Measurements from ENCODE around the gene IKZF4. TPM values are rescaled to one million over a fixed set of nuclear protein-coding genes. Genes with fewer than 3 reads are reported as not detected.

IKZF4 gene
- total and polyA plus RNA-seq, 2 experiments from 2014 or later: 4.6 to 9.0 TPM

DNA sequence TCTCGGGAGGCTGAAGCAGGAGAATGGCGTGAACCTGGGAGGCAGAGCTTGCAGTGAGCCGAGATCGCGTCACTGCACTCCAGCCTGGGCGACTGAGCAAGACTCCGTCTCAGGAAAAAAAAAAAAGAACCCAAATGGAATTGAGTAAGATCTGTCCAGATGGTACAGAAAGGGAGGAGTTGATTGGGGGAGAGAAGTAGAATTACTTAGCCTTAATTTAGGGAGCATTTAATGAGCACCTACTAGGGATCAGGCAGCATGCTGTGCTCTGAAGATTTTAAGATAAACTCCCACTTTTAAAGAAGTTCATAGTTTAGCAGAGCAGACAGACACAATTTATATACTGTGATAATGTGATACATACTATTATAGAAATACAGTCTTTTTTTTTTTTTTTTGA is 42.5 kb upstream of the IKZF4 start:
- Histone ChIP-seq H3K79me2 (replicated peaks; ENCODE audit: insufficient read depth) (peaks cover 59% of the 10 kb centered on the region), H3K4me2 (no peak overlapping the region), H3K27me3 (ENCODE audit: insufficient read depth) (no peaks in the 10 kb centered on the region), H2AFZ (no peak overlapping the region), H3K9me2 (ENCODE audit: insufficient read depth) (no peaks in the 10 kb centered on the region), H3K27ac (ENCODE audit: low read depth) (no peak overlapping the region), H4K20me1 (replicated peaks; ENCODE audit: insufficient read depth) (peaks cover 15% of the 10 kb centered on the region), H3K4me1 (ENCODE audit: insufficient read depth) (no peaks in the 10 kb centered on the region), H3K36me3 (ENCODE audit: insufficient read depth) (0 out of 2 replicates have a peak, but pooled peaks cover 6% of the 10 kb centered on the region), H3F3A (replicated peaks; ENCODE audit: low read depth) (peaks cover 7% of the 10 kb centered on the region; the same call in 1 of the 2 replicates), H3K4me3 (no peak overlapping the region)
- DNase-seq (ENCODE audit: low spot score) (no peak), ATAC-seq (no peak)
- Mint-ChIP-seq H3K4me1 (peaks cover 5% of the 10 kb centered on the region; the same call in 2 of the 3 replicates), H3K4me3 (no peak overlapping the region; the same call in 2 of the 3 replicates), H3K9me3 (no peaks in the 10 kb centered on the region), H3K27ac (no peak overlapping the region), H3K36me3 (ENCODE audit: low read depth) (peaks cover 24% of the 10 kb centered on the region), H3K27me3 (ENCODE audit: insufficient read depth, low read depth, poor library complexity) (no peaks in the 10 kb centered on the region)
- TF ChIP-seq POLR2AphosphoS5 (IDR thresholded peaks at IDR 0.05; ENCODE audit: low read depth) (no peak), JUNB (IDR thresholded peaks at IDR 0.05; ENCODE audit: unreplicated experiment) (no peak), EZH2phosphoT487 (IDR thresholded peaks at IDR 0.05; ENCODE audit: unreplicated experiment) (no peak), CREB1 (CRISPR knock-in tag; IDR thresholded peaks at IDR 0.05; ENCODE audit: low read depth) (no peak), ZNF114 (CRISPR knock-in tag; IDR thresholded peaks at IDR 0.05) (no peak), EZH2 (IDR thresholded peaks at IDR 0.05; ENCODE audit: low read depth, unreplicated experiment) (no peak)
- TF ChIP-seq, protein P1, sequence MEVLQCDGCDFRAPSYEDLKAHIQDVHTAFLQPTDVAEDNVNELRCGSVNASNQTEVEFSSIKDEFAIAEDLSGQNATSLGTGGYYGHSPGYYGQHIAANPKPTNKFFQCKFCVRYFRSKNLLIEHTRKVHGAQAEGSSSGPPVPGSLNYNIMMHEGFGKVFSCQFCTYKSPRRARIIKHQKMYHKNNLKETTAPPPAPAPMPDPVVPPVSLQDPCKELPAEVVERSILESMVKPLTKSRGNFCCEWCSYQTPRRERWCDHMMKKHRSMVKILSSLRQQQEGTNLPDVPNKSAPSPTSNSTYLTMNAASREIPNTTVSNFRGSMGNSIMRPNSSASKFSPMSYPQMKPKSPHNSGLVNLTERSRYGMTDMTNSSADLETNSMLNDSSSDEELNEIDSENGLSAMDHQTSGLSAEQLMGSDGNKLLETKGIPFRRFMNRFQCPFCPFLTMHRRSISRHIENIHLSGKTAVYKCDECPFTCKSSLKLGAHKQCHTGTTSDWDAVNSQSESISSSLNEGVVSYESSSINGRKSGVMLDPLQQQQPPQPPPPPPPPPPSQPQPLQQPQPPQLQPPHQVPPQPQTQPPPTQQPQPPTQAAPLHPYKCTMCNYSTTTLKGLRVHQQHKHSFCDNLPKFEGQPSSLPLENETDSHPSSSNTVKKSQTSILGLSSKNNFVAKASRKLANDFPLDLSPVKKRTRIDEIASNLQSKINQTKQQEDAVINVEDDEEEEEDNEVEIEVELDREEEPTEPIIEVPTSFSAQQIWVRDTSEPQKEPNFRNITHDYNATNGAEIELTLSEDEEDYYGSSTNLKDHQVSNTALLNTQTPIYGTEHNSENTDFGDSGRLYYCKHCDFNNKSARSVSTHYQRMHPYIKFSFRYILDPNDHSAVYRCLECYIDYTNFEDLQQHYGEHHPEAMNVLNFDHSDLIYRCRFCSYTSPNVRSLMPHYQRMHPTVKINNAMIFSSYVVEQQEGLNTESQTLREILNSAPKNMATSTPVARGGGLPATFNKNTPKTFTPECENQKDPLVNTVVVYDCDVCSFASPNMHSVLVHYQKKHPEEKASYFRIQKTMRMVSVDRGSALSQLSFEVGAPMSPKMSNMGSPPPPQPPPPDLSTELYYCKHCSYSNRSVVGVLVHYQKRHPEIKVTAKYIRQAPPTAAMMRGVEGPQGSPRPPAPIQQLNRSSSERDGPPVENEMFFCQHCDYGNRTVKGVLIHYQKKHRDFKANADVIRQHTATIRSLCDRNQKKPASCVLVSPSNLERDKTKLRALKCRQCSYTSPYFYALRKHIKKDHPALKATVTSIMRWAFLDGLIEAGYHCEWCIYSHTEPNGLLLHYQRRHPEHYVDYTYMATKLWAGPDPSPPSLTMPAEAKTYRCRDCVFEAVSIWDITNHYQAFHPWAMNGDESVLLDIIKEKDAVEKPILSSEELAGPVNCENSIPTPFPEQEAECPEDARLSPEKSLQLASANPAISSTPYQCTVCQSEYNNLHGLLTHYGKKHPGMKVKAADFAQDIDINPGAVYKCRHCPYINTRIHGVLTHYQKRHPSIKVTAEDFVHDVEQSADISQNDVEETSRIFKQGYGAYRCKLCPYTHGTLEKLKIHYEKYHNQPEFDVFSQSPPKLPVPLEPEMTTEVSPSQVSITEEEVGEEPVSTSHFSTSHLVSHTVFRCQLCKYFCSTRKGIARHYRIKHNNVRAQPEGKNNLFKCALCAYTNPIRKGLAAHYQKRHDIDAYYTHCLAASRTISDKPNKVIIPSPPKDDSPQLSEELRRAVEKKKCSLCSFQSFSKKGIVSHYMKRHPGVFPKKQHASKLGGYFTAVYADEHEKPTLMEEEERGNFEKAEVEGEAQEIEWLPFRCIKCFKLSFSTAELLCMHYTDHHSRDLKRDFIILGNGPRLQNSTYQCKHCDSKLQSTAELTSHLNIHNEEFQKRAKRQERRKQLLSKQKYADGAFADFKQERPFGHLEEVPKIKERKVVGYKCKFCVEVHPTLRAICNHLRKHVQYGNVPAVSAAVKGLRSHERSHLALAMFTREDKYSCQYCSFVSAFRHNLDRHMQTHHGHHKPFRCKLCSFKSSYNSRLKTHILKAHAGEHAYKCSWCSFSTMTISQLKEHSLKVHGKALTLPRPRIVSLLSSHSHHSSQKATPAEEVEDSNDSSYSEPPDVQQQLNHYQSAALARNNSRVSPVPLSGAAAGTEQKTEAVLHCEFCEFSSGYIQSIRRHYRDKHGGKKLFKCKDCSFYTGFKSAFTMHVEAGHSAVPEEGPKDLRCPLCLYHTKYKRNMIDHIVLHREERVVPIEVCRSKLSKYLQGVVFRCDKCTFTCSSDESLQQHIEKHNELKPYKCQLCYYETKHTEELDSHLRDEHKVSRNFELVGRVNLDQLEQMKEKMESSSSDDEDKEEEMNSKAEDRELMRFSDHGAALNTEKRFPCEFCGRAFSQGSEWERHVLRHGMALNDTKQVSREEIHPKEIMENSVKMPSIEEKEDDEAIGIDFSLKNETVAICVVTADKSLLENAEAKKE (CRISPR knock-in tag; IDR thresholded peaks at IDR 0.05): no peak
- TF ChIP-seq, protein P2, sequence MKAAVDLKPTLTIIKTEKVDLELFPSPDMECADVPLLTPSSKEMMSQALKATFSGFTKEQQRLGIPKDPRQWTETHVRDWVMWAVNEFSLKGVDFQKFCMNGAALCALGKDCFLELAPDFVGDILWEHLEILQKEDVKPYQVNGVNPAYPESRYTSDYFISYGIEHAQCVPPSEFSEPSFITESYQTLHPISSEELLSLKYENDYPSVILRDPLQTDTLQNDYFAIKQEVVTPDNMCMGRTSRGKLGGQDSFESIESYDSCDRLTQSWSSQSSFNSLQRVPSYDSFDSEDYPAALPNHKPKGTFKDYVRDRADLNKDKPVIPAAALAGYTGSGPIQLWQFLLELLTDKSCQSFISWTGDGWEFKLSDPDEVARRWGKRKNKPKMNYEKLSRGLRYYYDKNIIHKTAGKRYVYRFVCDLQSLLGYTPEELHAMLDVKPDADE (IDR thresholded peaks at IDR 0.05): no peak
- TF ChIP-seq, protein P3, sequence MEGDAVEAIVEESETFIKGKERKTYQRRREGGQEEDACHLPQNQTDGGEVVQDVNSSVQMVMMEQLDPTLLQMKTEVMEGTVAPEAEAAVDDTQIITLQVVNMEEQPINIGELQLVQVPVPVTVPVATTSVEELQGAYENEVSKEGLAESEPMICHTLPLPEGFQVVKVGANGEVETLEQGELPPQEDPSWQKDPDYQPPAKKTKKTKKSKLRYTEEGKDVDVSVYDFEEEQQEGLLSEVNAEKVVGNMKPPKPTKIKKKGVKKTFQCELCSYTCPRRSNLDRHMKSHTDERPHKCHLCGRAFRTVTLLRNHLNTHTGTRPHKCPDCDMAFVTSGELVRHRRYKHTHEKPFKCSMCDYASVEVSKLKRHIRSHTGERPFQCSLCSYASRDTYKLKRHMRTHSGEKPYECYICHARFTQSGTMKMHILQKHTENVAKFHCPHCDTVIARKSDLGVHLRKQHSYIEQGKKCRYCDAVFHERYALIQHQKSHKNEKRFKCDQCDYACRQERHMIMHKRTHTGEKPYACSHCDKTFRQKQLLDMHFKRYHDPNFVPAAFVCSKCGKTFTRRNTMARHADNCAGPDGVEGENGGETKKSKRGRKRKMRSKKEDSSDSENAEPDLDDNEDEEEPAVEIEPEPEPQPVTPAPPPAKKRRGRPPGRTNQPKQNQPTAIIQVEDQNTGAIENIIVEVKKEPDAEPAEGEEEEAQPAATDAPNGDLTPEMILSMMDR (conservative IDR thresholded peaks at IDR 0.05; ENCODE audit: low read depth in 2 of 2): no peak
